Caco-2 (cell line): ENCODE measurements around the gene TEPSIN. TPM values are rescaled to one million over a fixed set of nuclear protein-coding genes. Genes with fewer than 3 reads are reported as not detected.

ENCODE experiments used
- Bru-seq: library from RNA; stranded (reverse); fragments of 400-500 nt; gene quantifications from one replicate; lab custom pipeline; 2021; lab: Mats Ljungman, UMichigan
- BruChase-seq, 2 experiments: library from RNA; stranded (reverse); fragments of 400-500 nt; gene quantifications; one replicate each; lab custom pipeline; 2021; lab: Mats Ljungman, UMichigan
- BruUV-seq: library from RNA; stranded (reverse); fragments of 400-500 nt; replicated peaks from 2 replicates; lab custom pipeline; 2021; lab: Mats Ljungman, UMichigan
- CTCF ChIA-PET: fragments of 300-600 bp; sonication (Branson Sonifier 250); formaldehyde crosslinking; loops from one replicate; lab custom pipeline; 2022; ENCODE audit warnings: antibody characterized with exemption; lab: Charles Lee
- POLR2A ChIA-PET: fragments of 300-600 bp; sonication (Branson Sonifier 250); formaldehyde crosslinking; loops from one replicate; lab custom pipeline; 2022; ENCODE audit warnings: antibody characterized with exemption; lab: Charles Lee
- DNase-seq, 2 experiments: peaks; one replicate each; pipeline versions ENCODE4 v3.0.0 to v3.0.0-alpha.2; 2020 to 2022
- H3K27me3 ChIP-seq: replicated peaks from 2 replicates; pipeline ENCODE4 v1.6.0; 2011; ENCODE audit warnings: low read length; ENCODE audit not compliant: control insufficient read depth, insufficient read depth
- H3K36me3 ChIP-seq: 2 replicates; pipeline ENCODE4 v1.5.1; 2011; ENCODE audit warnings: low read length; ENCODE audit not compliant: control insufficient read depth, insufficient read depth
- H3K4me1 ChIP-seq: fragments of 250-450 bp; sonication (Bioruptor Pico); 2 replicates; pipeline ENCODE4 v1.5.1; 2020; ENCODE audit warnings: mild to moderate bottlenecking
- H3K4me3 ChIP-seq: 2 replicates; pipeline ENCODE4 v1.5.1; 2011; ENCODE audit warnings: low read depth, mild to moderate bottlenecking, control low read depth, low read length
- H3K9me3 ChIP-seq: fragments of 250-450 bp; sonication (Bioruptor Pico); 2 replicates; pipeline ENCODE4 v1.5.1; 2020; ENCODE audit warnings: mild to moderate bottlenecking, moderate library complexity
- H3K27ac Mint-ChIP-seq: one replicate; pipeline ENCODE4 v1.8.0; 2022; ENCODE audit warnings: mixed read lengths; ENCODE audit not compliant: unreplicated experiment
- H3K27me3 Mint-ChIP-seq: one replicate; pipeline ENCODE4 v1.8.0; 2022; ENCODE audit warnings: mixed read lengths; ENCODE audit not compliant: insufficient read depth, unreplicated experiment
- H3K36me3 Mint-ChIP-seq: one replicate; pipeline ENCODE4 v1.8.0; 2022; ENCODE audit warnings: mild to moderate bottlenecking, mixed read lengths; ENCODE audit not compliant: insufficient read depth, unreplicated experiment
- H3K4me1 Mint-ChIP-seq: one replicate; pipeline ENCODE4 v1.8.0; 2022; ENCODE audit warnings: low read depth, mixed read lengths; ENCODE audit not compliant: unreplicated experiment
- H3K4me3 Mint-ChIP-seq: one replicate; pipeline ENCODE4 v1.8.0; 2022; ENCODE audit warnings: mild to moderate bottlenecking, moderate library complexity, mixed read lengths; ENCODE audit not compliant: unreplicated experiment
- H3K9me3 Mint-ChIP-seq: one replicate; pipeline ENCODE4 v1.8.0; 2022; ENCODE audit warnings: mixed read lengths; ENCODE audit not compliant: unreplicated experiment
- CTCF ChIP-seq, 2 experiments: fragments of 200-600 bp in 1 of 2; IDR thresholded peaks; 1 replicate in 1 of 2; 2 replicates in 1 of 2; pipeline versions ENCODE4 v1.5.1 to v1.8.0; 2011 to 2022; ENCODE audit warnings: antibody characterized with exemption in 1 of 2, control low read depth in 1 of 2, inconsistent platforms in 1 of 2, low read depth in 1 of 2, low read length in 1 of 2, mild to moderate bottlenecking in 1 of 2, moderate library complexity in 1 of 2; ENCODE audit not compliant: insufficient read depth in 1 of 2, severe bottlenecking in 1 of 2, unreplicated experiment in 1 of 2
- intact Hi-C: fragments of 100-400 bp; cut with micrococcal nuclease; formaldehyde crosslinking; loops from one replicate; pipeline ENCODE4 v1.10.0; 2022; ENCODE audit not compliant: unreplicated experiment
- long read RNA-seq: library from polyadenylated mRNA; stranded (forward); transcript quantifications from one replicate; pipeline ENCODE4 v2.0.0, GENCODE V29; 2022
- total RNA-seq: library from RNA; stranded (reverse); gene quantifications from 2 replicates; pipeline ENCODE4 v1.2.3, GENCODE V29; 2022

Gene TEPSIN
- total RNA-seq, result 38.7 and 40.3 TPM in 2 replicates
- Bru-seq, nascent RNA, result percentile 54 among the genes with signal in this experiment
- BruChase-seq, experiment 1, labeled RNA remaining after a 2-hour chase, result percentile 62 among the genes with signal in this experiment
- percentile 62 among the genes with signal in this experiment for BruChase-seq, experiment 2, labeled RNA remaining after a 6-hour chase
- long read RNA-seq, transcript TEPSIN-213 (13 exons, 1,782 nt), result major isoform, 7 of 25 reads
- long read RNA-seq, partial matches to known transcripts, result 3 of 25 reads
- long read RNA-seq, other reads (novel, unspliced or antisense), result 13 of 25 reads

GRCh38 chr17:81238815-81239713 is at the start of gene TEPSIN, which contains the start of gene NDUFAF8:
TSS of gene TEPSIN (minus strand) at chr17:81239055. CDS start at chr17:81239033, 22 bp downstream.
TSS of gene NDUFAF8 (plus strand) at chr17:81239318. CDS start at chr17:81239364, 46 bp downstream.
- peak; percentile 98 to 99 for DNase-seq
- peak within 1 kb of the TSS; percentile 91 for H3K4me3 ChIP-seq
- H3K4me3 Mint-ChIP-seq, result peak within 1 kb of the TSS; percentile 82
- H3K4me1 ChIP-seq, result peaks cover 26% of the 10 kb centered on the region
- H3K36me3 ChIP-seq, result no peaks in the 10 kb centered on the region
- intact Hi-C loops, result loop anchor here (1.0 to 2.0 kb wide), 3 partner anchors 16 to 106 kb away; no protein-coding TSS in a partner anchor
- peak within 1 kb of the TSS; percentile 71 for H3K27ac Mint-ChIP-seq
- H3K9me3 ChIP-seq, result no peaks in the 10 kb centered on the region
- peaks cover 52% of the 10 kb centered on the region for H3K36me3 Mint-ChIP-seq
- CTCF ChIA-PET, result interaction anchor here (0.7 to 1.5 kb wide), 7 partner anchors 16 to 250 kb away, joined by 3 to 11 read pairs (median 3); partner anchors contain the start of genes BAHCC1 and CEP131
- no peaks in the 10 kb centered on the region for H3K27me3 Mint-ChIP-seq
- H3K4me1 Mint-ChIP-seq, result peaks cover 19% of the 10 kb centered on the region
- no peaks in the 10 kb centered on the region for H3K9me3 Mint-ChIP-seq
- no peak for TF ChIP-seq CTCF (IDR thresholded peaks at IDR 0.05; ENCODE audit: insufficient read depth in 1 of 2, low read depth in 1 of 2, low read length in 1 of 2, severe bottlenecking in 1 of 2, unreplicated experiment in 1 of 2)
- H3K27me3 ChIP-seq, result no peaks in the 10 kb centered on the region
- BruUV-seq, result no TSS peak
- POLR2A ChIA-PET, result interaction anchor here (0.6 to 1.5 kb wide), 8 partner anchors 16 to 273 kb away, joined by 3 to 34 read pairs (median 4); partner anchors contain the start of genes ACTG1, BAHCC1 and CEP131

DNA sequence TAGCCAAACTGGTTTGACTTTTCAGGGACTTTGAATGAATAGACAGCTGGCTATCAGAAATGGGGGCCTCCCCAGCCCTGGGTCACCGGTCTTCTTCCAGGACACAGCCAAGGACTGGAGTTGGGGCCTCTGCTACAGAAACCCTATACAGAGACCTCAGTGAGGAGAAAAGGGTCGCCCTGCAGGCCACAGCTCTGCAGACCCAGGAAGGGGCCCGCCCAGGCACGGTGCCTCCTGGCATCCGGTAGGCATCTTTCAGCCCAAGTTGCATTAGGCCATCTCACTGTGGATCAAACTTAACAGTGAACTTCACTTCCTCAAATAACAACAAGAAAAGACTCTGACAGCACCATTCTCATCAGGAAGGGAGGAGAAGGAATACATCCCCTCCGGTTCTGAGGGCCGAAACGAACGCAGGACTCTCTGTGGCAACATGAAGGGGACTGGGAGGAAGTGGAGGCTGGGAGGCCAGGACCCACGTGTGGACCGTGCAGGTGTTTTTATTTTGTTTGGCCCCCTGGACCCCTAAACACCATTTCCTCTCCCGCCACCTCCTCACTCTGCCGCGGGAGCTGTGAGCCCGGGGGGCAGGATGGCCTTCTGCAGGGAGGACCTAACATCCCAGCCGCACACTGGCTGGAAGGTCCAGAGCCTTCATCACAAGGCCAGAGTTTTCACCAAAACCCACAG is 49.0 kb upstream of the TEPSIN start:
- Histone ChIP-seq H3K36me3 (no peaks in the 10 kb centered on the region; the same call in 1 of the 2 replicates), H3K4me1 (no peaks in the 10 kb centered on the region), H3K9me3 (no peaks in the 10 kb centered on the region), H3K27me3 (no peaks in the 10 kb centered on the region), H3K4me3 (no peak overlapping the region)
- H3K9me3 Mint-ChIP-seq, result no peaks in the 10 kb centered on the region
- DNase-seq, result no peak
- no peaks in the 10 kb centered on the region for H3K4me1 Mint-ChIP-seq
- no TSS peak for BruUV-seq
- CTCF ChIA-PET, result interaction anchor here (0.7 to 1.4 kb wide), 2 partner anchors 197 kb away, joined by 3 read pairs; no protein-coding TSS in a partner anchor
- POLR2A ChIA-PET, result no interaction called here
- intact Hi-C loops, result no loop called here
- no peaks in the 10 kb centered on the region for H3K27me3 Mint-ChIP-seq
- no peak for TF ChIP-seq CTCF (IDR thresholded peaks at IDR 0.05; ENCODE audit: insufficient read depth in 1 of 2, low read depth in 1 of 2, low read length in 1 of 2, severe bottlenecking in 1 of 2, unreplicated experiment in 1 of 2)
- H3K4me3 Mint-ChIP-seq, result no peak overlapping the region
- H3K27ac Mint-ChIP-seq, result no peak overlapping the region
- peaks cover 40% of the 10 kb centered on the region for H3K36me3 Mint-ChIP-seq
